G401.6 (cell line): ENCODE data around the gene ERC2.
"Not testable (repeated sequence)": the region's sequence is repeated elsewhere in the genome, so short reads cannot be mapped to it uniquely, and the experiment has no call there.

ENCODE experiments used
- FAIRE-seq: peaks from 2 replicates; lab custom pipeline; 2012; peaks lifted over from hg19 to GRCh38; lab: Jason Lieb, UNC

The ERC2 gene

DNA sequence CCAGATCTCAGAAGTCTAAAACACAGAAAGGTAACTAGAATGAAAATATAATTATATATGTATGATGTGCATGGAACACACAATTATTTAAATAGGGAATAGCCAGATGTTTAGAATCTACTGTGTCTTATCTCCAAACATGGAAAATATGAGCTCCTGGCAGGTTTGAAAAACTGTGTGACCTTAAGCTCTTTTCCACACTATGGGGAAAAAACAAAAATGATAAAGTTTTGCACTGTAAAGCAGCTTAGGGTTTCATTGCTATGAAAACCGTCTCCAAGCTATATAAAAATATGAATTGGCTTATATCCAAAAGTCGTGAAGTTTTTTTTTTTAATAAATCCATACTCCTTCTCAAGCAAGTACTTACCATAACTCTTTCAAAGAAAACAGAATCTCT is 159.8 kb downstream of the ERC2 start:
- FAIRE-seq: no peak

- no peak for FAIRE-seq
Measured at GRCh38 chr3:56304069-56304468, 164.2 kb downstream of the ERC2 start.

- peak; percentile 93 for FAIRE-seq
Measured at GRCh38 chr3:56303487-56303886, 164.8 kb downstream of the ERC2 start.

- FAIRE-seq: peak; percentile 97
Measured at GRCh38 chr3:56302417-56302816, 165.8 kb downstream of the ERC2 start.

DNA sequence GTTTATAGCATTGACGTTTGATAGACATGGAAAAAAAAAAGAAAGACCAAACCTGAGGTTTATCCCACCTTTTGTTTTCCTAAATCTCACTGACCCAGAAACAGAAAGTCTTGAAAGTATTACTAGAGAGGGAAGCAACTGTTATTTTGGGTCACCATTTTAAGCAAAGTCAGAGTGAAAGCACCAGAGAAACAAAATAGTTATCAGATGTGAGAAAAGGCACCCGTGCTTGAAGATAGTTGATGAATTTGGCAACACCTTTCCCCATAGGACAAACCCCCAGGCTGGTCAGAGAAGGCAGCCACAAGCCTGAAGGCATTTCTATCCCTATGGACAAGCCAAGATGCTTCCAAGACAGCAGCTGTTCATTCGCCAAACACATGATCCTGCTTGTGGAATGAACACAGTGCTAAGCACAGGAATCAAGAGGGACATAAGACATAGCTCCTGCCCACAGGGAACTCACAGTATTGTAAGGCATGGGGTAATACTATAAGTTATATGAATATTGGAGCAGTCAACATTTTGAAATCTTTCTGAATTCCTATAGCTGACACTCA is 170.9 kb downstream of the ERC2 start:
- peak; percentile 42 for FAIRE-seq

DNA sequence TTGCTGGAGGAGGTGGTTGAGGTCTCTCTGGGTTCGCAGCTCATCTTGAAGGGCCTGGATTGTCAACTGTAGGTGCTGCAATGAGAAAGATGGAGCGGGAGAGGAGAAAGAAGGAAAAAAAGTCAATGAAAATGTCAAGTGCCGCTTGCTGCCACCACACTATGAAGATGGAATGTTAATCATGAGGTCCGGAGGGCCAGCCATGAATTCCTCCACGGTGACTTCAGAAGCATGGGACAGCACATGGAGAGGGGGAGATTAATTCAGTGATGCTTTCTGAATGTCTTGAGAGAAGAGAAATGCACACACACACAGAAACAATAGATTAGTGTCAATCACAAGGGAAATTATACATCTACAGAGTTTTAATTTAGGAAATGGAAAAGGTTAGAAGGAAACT is 171.9 kb downstream of the ERC2 start:
- FAIRE-seq: peak; percentile 97

- FAIRE-seq: peak; percentile 27
Measured at GRCh38 chr3:56295161-56295560, 173.1 kb downstream of the ERC2 start.

GRCh38 chr3:56294286-56294685 is 174.0 kb downstream of the ERC2 start:
- no peak for FAIRE-seq

DNA sequence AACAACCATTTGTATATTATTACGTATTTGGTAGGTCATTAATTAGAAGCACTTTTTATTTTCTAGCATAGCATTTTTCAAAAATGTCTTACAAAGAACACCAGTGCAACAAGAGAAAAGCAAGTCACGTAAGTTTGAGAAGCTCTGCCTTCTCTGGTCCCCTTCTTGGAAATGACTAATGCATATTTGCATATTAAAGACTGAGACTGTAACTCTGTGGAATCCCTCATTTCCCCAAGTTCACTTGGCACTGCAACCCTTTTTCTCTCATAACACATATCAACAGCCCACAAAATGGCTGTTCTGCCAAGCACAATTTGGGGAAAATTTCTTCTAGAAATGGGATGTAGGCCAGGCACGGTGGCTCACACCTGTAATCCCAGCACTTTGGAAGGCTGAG is 176.3 kb downstream of the ERC2 start:
- FAIRE-seq: no peak

DNA sequence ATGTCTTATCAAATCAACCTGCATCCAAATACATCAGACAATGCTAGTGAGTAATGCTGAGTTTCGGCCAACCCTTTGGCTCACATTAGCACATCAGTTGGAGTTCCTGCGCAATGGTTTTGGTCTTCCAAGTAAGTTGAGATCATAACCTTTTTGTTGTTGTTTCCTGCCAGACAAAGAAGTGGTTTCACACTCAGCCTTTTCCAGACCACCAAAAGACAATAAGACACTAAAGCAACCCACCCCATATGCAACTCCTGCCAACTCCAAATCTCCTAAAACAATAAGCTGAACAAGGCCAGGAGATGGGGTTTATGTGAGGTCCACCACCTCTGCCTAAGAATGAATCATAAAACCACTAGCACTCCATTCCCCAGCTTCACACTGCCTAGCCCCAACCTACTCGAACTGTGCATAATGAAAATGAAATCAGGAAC is 177.0 kb downstream of the ERC2 start:
- FAIRE-seq: no peak

DNA sequence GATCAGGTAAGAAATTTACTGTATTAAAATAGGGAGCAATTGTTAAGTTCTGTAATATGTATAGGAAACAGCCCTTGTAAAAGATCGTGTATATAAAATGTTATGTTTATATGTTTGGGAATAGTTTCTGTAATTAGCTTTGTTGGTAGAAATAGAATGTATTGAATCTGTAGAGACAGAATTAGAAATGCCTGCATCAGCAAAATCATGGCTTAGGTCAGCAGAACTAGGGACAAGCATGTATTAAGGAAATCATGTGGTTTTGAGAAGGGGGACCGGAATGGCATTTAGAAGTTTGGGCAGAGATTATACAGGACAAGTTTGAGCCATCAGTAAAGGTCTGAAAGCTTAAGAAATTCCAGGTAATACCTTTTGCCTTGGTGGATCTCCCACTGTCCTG is 177.9 kb downstream of the ERC2 start:
- no peak for FAIRE-seq

DNA sequence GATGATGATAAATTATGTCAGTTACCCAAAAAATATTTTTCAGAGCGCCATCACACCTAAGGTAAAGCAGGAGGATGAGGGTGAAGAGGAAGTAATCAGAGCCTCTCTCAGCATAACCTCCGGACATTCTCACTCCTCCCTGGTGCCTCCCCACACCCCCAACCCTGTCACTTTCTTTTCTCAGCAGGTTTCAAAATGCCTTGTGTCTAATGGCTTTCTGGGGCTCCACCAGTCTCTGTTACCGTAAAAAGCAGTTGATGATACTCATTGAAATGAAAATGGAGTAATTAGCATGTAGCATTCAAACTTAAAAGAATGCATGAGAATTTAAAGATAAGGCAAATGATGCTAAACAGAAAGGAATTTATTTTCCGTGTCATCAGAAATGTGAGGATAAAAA is 180.0 kb downstream of the ERC2 start:
- FAIRE-seq: no peak

DNA sequence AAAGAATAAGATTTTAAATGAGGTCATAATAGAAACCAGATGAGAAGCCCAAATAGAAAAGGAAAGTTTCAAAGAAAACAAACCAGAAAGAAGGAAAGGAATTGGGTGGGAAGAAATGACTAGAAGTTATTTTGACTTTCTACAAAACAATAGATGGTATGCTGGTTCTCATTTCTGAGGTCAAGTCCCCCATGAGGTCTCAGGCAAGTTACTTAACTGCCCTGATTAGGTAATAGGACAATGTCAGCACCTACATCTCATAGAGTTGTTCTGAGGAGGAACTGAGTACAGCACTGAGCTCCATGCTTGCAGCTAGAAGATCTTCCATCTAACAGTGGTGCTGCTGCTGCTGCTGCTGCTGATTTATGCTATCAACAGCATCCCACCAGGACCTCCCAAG is 185.9 kb downstream of the ERC2 start:
- no peak for FAIRE-seq

DNA sequence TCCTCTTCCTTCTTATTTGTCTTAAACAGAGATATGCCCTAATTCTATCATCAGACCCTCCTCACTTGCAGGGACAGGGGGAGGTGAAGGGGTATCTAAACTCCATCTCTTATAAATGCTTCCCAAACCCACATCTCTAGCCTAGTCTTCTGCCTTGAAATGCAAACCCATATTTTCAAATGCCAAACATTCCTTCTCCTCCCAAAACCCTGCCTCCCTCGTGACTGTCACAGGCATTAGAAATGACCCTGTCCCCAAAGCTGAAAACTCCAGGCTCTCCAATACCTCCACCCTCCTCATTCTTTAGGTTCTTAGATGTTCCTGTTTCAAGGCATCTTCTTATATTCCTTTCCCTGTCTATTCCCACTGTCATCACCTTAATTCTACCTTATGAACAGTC is 191.0 kb downstream of the ERC2 start:
- FAIRE-seq: no peak

GRCh38 chr3:56275120-56275519 is 193.1 kb downstream of the ERC2 start:
- FAIRE-seq: no peak

- FAIRE-seq: no peak
Measured at GRCh38 chr3:56269755-56270535, 198.3 kb downstream of the ERC2 start.

- FAIRE-seq: no peak
Measured at GRCh38 chr3:56268616-56269383, 199.5 kb downstream of the ERC2 start.

GRCh38 chr3:56261852-56262251 is 206.4 kb downstream of the ERC2 start:
- FAIRE-seq: not testable (repeated sequence)

GRCh38 chr3:56260262-56260661 is 208.0 kb downstream of the ERC2 start:
- FAIRE-seq: no peak

DNA sequence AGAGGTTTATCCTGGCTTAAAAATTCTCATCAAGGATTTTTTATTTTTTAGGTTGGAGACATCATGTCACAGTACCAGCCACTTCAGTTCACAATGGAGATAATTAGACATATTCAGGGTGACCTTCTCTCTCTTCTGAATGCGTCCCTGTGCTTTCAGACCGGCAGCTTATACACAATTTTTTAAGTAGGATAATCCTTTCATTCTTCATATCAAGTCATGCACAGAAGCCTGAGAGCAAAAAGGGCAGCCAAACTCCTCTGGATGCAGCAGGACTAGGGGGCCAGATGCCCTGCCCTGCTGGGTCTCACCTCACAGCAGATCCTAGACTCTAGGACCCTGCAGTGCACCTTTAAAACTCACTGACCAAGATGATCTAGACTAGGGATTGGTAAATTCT is 210.4 kb downstream of the ERC2 start:
- no peak for FAIRE-seq

GRCh38 chr3:56254835-56255234 is 213.4 kb downstream of the ERC2 start:
- no peak for FAIRE-seq

DNA sequence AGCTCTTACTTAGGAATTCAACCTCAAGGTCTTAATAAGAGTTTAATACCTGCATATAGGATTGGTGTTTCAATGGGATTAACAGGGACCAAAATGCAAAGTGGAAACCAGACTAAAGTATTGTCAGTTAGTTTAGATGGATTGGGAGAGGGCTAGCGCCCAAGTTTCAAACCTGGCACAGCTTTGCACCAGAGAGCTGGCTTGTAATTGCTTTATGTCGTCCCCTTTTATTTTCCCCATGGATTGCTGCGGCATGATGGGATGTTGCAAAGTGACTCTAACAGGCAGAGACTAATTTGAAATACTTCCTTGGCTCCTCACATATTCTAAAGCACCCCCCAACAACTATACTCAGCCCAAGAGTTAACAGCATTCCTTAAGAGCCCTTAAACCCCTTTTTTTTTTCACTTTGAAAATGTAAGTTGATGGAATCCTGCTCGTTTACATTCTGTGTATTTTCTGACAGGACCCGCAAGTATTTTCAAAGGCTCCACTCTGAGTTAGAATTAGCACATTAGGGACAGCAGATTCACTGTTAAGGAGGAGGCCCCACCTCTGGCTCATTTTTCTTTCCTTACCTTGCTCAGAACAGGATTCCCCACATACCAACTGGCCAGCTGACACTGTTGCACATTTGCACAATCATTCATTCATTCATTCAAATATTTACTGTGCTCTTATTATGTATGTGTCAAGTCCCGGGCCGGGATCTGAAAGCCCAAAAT is 214.2 kb downstream of the ERC2 start:
- FAIRE-seq: peak; percentile 6
